Measurements from ENCODE around the gene OSBP. TPM values are rescaled to one million over a fixed set of nuclear protein-coding genes. Genes with fewer than 3 reads are reported as not detected.
A peak's percentile ranks its signal among the peaks of the same experiment; 100 is the strongest.

Gene OSBP
- total and polyA plus RNA-seq, 2 donors: 23.3 to 45.2 TPM

DNA sequence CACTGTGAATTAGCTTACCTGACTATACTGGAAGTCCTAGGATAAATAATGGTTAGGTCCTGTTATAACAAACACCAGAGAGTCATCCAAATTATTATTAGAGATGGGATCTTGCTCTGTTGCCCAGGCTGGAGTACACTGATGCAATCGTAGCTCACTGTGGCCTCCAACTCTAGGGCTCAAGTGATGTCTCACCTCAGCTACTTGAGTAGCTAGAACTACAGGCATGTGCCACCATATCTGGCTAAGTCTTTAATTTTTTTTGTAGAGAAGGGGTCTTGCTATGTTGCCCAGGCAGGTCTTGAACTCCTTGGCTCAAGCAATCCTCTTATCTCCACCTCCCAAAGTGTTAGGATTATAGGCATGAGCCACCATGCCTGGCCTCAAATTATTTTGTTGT lies 37.2 kb downstream of the OSBP start:
- H3K4me3 ChIP-seq (ENCODE audit: low read depth, low read length): no peak overlapping the region
- peaks cover 13% of the 10 kb centered on the region for H3K36me3 ChIP-seq (ENCODE audit: insufficient read depth)
- DNase-seq (ENCODE audit: extremely low spot score): no peak
- H3K27ac ChIP-seq (ENCODE audit: low read depth): no peak overlapping the region
- 93% methylated on average over 1 of the region's 1 CpG for WGBS
- no peaks in the 10 kb centered on the region for H3K4me1 ChIP-seq (ENCODE audit: insufficient read depth)

DNA sequence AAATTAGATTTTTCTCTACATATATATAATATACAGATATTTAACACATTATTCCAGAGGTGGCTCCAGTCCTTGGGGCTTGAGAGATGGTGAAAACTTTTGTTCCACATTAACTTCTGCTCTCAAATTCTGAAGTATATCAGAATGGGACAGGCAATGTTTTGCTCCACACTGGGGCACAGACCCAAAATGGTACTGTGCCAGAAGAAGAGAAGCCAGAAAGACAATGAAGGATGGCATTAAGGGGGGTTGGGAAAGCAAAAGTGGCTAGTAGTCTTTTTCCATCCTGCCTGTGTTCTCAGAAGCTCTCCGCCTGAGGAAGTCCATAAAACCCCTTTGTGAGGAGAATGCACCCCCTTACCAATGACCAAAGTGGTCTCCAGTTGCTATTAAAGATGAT lies 40.1 kb downstream of the OSBP start:
- no peak for DNase-seq (ENCODE audit: extremely low spot score)
- WGBS: 98% methylated on average over 1 of the region's 1 CpG
- H3K27ac ChIP-seq (ENCODE audit: low read depth): no peak overlapping the region
- H3K36me3 ChIP-seq (ENCODE audit: insufficient read depth): peaks cover 10% of the 10 kb centered on the region
- H3K4me3 ChIP-seq (ENCODE audit: low read depth, low read length): no peak overlapping the region
- no peaks in the 10 kb centered on the region for H3K4me1 ChIP-seq (ENCODE audit: insufficient read depth)

DNA sequence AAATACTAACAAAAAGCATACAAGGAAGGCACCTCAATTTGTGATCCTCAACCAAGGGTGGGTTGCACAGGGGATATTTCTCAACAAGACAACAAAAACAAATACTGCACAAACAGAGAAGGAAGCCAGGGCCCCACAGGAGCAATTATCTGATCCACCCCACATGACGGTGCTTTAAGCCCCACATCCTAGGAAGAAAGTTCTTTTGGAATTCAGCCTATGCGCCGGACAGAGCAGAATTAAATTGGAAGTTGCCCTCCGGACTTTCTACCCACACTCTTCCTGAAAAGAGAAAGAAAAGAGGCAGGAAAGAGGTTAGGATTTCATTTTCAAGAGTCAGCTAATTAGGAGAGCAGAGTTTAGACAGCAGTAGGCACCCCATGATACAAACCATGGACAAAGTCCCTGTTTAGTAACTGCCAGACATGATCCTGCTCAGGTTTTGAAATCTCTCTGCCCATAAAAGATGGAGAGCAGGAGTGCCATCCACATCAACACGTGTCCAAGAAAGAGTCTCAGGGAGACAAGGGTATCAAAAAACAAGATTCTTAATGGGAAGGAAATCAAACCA lies 40.6 kb downstream of the OSBP start:
- peak overlapping the region; percentile 28 for H3K27ac ChIP-seq (ENCODE audit: low read depth)
- WGBS: 47% methylated on average over 5 of the region's 5 CpGs
- DNase-seq (ENCODE audit: extremely low spot score): no peak

DNA sequence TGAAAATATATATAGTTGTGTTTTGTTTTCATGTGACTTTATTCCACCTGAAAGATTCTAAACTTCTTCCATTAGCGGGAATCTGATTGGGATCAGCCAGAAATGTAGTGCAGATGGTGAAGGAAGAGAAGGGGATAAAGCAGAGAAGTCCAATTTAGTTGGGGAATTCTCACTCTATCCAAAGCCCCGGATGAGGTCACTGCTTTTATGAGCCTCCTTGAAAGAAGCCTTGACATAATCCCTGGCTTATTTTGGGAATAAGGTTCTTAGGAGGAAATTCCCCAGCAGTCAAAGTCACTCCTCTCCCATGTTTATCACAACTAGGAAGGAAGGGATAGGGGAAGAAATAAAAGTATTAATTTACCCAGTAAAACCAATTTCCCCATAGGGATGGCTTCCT lies 41.1 kb downstream of the OSBP start:
- DNase-seq (ENCODE audit: extremely low spot score): no peak
- 24% methylated on average over 2 of the region's 2 CpGs for WGBS
- Histone ChIP-seq H3K27ac (ENCODE audit: low read depth) (no peak overlapping the region), H3K4me1 (ENCODE audit: insufficient read depth) (no peaks in the 10 kb centered on the region), H3K4me3 (ENCODE audit: low read depth, low read length) (no peak overlapping the region), H3K36me3 (ENCODE audit: insufficient read depth) (peaks cover 8% of the 10 kb centered on the region)

More for the DNA sequence above, 40.6 kb downstream of the OSBP start:
- Histone ChIP-seq H3K36me3 (ENCODE audit: insufficient read depth) (peaks cover 8% of the 10 kb centered on the region), H3K4me3 (ENCODE audit: low read depth, low read length) (no peak overlapping the region), H3K4me1 (ENCODE audit: insufficient read depth) (no peaks in the 10 kb centered on the region)

DNA sequence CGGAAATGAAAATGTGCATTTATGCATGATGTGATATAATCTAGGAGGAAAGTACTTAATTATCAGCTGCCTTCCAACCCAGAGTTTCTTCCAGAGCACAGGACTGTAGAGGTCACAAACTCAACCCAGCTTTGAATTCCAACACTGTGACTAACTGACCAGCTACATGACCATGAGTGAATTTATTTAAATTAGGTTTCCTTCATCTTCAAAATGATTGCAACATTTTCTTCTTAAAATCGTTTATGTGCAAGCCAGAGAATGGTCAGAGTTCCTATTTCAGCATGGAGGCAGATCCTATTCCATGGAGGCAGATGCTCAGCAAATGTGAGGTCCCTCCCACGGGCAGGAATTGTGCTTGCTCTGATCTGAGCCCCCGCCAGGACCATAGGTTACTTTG lies 42.4 kb downstream of the OSBP start:
- no peak for DNase-seq (ENCODE audit: extremely low spot score)
- Histone ChIP-seq H3K36me3 (ENCODE audit: insufficient read depth) (peaks cover 4% of the 10 kb centered on the region), H3K4me1 (ENCODE audit: insufficient read depth) (no peaks in the 10 kb centered on the region), H3K27ac (ENCODE audit: low read depth) (no peak overlapping the region), H3K4me3 (ENCODE audit: low read depth, low read length) (no peak overlapping the region)
- WGBS: 78% methylated on average over 4 of the region's 4 CpGs

DNA sequence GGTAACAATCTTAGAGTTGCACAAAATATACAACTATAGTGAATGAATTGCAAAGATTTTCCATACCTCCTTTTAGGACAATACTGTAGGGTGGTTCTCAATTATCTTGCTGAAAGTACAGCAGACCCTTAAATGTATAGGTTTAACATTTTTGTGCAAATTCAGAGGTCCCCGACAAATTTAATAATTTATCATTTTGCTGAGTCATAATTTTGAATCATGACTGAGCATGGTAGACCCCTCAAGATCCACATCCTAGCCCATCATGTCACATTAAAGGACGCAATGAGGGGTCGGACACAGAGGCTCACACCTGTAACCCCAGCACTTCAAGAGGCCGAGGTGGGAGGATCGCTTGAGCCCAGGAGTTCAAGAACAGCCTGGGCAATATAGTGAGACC lies 43.5 kb downstream of the OSBP start:
- Histone ChIP-seq H3K4me1 (ENCODE audit: insufficient read depth) (no peaks in the 10 kb centered on the region), H3K27ac (ENCODE audit: low read depth) (no peak overlapping the region), H3K36me3 (ENCODE audit: insufficient read depth) (peaks cover 4% of the 10 kb centered on the region), H3K4me3 (ENCODE audit: low read depth, low read length) (no peak overlapping the region)
- WGBS: 94% methylated on average over 5 of the region's 5 CpGs
- DNase-seq (ENCODE audit: extremely low spot score): no peak

DNA sequence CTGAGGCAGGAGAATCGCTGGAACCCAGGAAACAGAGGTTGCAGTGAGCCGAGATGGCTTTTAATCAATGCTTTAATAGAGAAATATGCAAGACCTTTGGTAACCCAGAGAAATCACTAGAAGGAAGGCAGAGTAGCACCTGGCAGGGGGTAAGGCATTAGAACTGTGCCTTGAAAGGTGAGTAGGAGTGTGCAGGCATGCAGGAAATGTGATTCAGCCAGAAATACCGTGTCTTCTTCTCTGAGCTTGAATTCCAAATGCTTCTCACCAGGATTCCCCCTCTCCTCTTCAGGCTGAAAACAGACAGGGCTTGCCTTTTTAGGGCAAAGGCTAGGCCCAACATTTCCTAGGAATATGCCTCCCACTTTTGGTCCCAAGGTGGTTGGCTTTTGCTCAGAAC lies 53.3 kb downstream of the OSBP start:
- DNase-seq (ENCODE audit: extremely low spot score): no peak
- H3K36me3 ChIP-seq (ENCODE audit: insufficient read depth): no peaks in the 10 kb centered on the region
- H3K4me1 ChIP-seq (ENCODE audit: insufficient read depth): no peaks in the 10 kb centered on the region
- WGBS: 84% methylated on average over 3 of the region's 3 CpGs
- H3K4me3 ChIP-seq (ENCODE audit: low read depth, low read length): no peak overlapping the region
- H3K27ac ChIP-seq (ENCODE audit: low read depth): no peak overlapping the region

DNA sequence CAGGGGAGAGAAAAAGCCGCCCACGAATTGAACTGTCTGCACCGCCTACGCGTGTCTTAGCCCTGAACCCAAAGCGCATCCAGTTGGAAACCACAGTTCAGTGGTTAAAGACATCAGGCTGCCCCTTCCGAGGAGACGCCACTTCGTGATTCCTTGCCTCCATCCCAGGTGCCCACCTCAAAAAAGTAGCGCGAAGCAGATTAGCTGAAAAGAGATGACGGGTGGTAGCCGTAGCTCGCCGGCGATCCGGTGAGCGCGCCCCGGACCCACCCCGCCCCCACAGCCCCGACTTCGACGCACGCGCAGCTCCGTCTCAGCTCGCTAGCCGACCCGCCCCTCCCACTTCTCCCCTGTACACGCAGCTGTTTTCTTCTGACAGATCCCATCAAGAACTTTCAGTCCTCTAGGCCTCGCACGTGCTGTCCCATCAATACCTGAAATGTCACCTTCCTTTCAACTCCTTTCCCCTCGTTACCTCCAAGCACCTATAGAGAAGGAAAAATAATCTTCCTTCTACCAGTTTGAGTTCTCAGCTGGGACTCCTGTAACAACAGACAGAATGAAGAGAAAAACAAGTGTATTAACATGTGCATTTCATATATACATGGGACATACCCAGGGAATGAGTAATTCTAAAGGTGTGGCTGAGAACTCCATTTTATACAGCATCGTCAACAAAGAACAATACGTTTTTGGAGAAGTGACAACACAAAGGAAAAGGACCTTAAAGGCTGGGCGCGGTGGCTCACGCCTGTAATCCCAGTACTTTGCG lies 54.7 kb downstream of the OSBP start:
- no peaks in the 10 kb centered on the region for H3K36me3 ChIP-seq (ENCODE audit: insufficient read depth)
- no peaks in the 10 kb centered on the region for H3K4me1 ChIP-seq (ENCODE audit: insufficient read depth)
- peak overlapping the region; percentile 59 for H3K4me3 ChIP-seq (ENCODE audit: low read depth, low read length)
- WGBS: 5% methylated on average over 40 of the region's 40 CpGs
- H3K27ac ChIP-seq (ENCODE audit: low read depth): peak overlapping the region; percentile 72
- DNase-seq (ENCODE audit: extremely low spot score): peak; percentile 81

DNA sequence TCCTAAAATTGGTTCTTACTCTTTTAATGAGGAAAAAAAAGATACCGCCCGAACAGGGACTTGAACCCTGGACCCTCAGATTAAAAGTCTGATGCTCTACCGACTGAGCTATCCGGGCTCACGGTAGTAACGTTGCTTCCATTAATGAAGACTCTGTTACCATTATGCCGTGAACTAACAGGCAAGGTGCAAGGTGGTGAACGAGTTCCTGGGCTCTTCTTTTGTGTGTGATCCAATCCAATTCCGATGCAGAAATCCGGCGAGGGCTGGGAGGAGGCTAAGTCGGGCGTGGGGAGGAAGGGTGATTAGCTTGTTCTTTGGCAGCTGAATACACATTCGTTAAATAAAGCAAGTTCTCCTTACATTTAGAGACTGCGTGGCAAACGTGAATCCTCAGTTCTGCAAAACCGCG lies 55.3 kb downstream of the OSBP start:
- peak; percentile 82 for DNase-seq (ENCODE audit: extremely low spot score)
- Histone ChIP-seq H3K36me3 (ENCODE audit: insufficient read depth) (no peaks in the 10 kb centered on the region), H3K27ac (ENCODE audit: low read depth) (peak overlapping the region; percentile 72), H3K4me3 (ENCODE audit: low read depth, low read length) (peak overlapping the region; percentile 59), H3K4me1 (ENCODE audit: insufficient read depth) (no peaks in the 10 kb centered on the region)
- WGBS: under 1% methylated on average over 18 of the region's 18 CpGs

DNA sequence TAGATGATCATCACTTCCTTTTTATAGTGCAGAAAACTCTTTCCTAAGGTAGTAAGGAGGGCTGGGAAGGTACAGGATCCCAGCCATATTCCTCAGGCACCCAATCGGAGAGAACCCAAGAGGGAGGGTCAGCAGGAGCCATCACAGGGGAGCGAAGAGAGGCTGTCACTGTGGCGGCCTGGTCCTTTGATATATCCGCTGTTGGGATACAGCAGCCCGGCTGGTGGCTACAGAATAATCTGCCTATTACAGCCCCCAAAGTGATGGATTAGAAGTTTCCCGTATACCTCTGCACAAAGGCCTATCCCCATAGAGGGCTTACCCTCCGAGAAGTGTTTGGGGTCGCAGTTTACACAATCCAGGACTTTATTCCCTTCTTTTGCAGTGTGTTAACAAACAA lies 55.7 kb downstream of the OSBP start:
- Histone ChIP-seq H3K27ac (ENCODE audit: low read depth) (no peak overlapping the region), H3K36me3 (ENCODE audit: insufficient read depth) (no peaks in the 10 kb centered on the region), H3K4me1 (ENCODE audit: insufficient read depth) (no peaks in the 10 kb centered on the region), H3K4me3 (ENCODE audit: low read depth, low read length) (no peak overlapping the region)
- 51% methylated on average over 8 of the region's 8 CpGs for WGBS
- no peak for DNase-seq (ENCODE audit: extremely low spot score)

DNA sequence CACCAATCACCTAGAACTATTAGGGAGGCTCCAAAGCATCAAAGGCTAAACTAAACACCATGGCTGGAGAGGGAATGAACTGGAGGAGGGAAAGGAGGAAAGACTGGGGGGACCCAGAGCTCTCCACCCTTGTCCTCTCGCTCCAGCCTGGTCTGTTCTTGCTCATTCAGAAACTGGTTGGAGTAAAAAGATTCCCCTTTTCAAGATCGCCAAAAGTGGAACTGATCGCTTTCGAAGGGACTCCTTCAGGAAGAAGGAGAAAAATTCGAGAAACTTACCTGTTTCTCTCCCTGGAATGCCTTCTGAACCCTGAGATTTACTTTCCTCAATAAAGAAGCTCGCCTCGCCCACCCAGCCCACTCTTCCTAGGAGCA lies 57.3 kb downstream of the OSBP start:
- Histone ChIP-seq H3K27ac (ENCODE audit: low read depth) (no peak overlapping the region), H3K4me1 (ENCODE audit: insufficient read depth) (no peaks in the 10 kb centered on the region), H3K36me3 (ENCODE audit: insufficient read depth) (no peaks in the 10 kb centered on the region), H3K4me3 (ENCODE audit: low read depth, low read length) (no peak overlapping the region)
- DNase-seq (ENCODE audit: extremely low spot score): no peak
- 68% methylated on average over 7 of the region's 7 CpGs for WGBS

DNA sequence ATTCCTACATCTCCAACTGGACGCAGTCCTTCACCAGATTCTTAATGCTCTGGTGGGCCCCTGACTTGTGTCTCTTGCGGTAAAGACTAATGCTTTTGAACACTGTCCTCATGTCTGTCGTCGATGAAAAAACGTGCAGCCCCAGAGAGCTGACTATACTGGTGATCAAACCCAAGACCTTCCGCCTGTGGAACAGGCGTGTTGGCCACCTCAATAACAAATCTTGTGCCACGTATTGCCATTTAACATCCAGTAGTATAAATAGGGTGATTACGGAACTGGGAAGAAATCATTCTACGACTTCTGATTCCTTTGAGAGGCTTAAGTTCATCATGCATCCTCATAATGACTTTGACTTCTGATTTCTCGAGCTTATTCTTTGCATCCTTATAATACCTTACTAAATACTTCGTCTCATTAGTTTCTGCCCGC lies 58.6 kb downstream of the OSBP start:
- DNase-seq (ENCODE audit: extremely low spot score): no peak
- Histone ChIP-seq H3K4me1 (ENCODE audit: insufficient read depth) (no peaks in the 10 kb centered on the region), H3K36me3 (ENCODE audit: insufficient read depth) (no peaks in the 10 kb centered on the region), H3K4me3 (ENCODE audit: low read depth, low read length) (no peak overlapping the region), H3K27ac (ENCODE audit: low read depth) (no peak overlapping the region)
- 20% methylated on average over 13 of the region's 13 CpGs for WGBS

DNA sequence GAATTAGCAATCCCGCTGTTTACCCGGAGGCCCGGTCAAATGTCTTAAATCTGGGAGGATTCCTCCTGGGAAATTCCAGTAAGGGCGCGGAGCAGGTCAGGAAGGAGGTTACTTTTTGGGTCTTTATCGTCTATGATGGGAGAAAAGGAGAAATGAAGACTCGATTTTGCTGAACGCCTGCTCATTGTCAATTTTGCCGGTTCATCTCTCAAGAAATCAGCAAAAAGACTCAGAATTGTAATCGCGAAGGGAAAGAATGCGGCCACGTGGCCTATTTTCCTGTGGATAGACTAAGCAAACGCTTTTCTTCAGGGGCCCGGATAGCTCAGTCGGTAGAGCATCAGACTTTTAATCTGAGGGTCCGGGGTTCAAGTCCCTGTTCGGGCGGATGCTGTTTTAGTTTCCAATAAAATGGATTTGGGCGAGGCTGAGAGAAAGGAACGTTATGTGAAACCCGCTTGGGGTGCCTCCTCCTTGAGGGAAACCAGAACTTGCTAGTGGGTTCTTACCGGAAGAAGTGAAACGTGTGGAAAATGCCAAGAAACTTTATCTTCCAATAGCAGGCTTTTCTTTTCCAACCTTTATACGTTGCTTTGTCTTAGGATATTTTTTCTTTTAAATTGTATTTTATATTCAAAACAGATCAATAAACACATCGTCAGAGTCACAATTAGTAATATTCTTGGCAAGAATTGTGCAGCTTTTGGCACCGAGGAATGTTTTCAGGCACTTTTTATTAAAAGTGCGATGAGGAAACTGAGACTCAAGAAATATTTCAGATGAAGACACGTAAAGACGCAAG lies 59.3 kb downstream of the OSBP start:
- no peaks in the 10 kb centered on the region for H3K4me1 ChIP-seq (ENCODE audit: insufficient read depth)
- no peaks in the 10 kb centered on the region for H3K36me3 ChIP-seq (ENCODE audit: insufficient read depth)
- 6% methylated on average over 30 of the region's 30 CpGs for WGBS
- peak; percentile 68 for DNase-seq (ENCODE audit: extremely low spot score)
- H3K4me3 ChIP-seq (ENCODE audit: low read depth, low read length): peak overlapping the region; percentile 24
- no peak overlapping the region for H3K27ac ChIP-seq (ENCODE audit: low read depth)

DNA sequence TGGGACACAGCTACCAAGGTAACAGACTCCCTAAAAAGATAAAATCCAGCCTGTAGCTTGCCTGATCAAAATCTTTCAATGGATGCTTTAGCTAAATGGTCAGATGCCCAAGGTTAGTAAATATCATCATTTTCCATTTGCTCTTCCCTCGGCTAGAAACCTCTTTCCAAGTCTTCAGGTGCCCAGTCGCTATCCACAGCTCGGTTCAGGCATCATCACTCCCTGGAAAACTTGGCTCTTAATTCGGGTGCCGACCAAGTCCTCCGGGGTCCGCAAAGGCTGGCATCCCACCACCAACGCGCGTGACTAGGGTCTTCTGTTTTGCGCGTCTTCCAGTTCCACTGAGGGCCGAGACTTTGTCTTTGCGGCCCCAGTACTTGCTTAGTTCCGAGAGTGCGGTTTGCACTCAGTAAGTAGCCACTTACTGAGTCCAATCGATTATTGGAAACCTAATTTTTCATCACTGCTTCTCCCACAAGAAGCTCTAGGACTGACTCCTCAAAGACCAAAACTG lies 59.9 kb downstream of the OSBP start:
- no peak for DNase-seq (ENCODE audit: extremely low spot score)
- no peaks in the 10 kb centered on the region for H3K36me3 ChIP-seq (ENCODE audit: insufficient read depth)
- 22% methylated on average over 17 of the region's 17 CpGs for WGBS
- H3K4me1 ChIP-seq (ENCODE audit: insufficient read depth): no peaks in the 10 kb centered on the region
- H3K4me3 ChIP-seq (ENCODE audit: low read depth, low read length): peak overlapping the region; percentile 24
- H3K27ac ChIP-seq (ENCODE audit: low read depth): no peak overlapping the region

Measured in urinary bladder (tissue), 4 donors.